COLO668 (cell line): ENCODE measurements around the gene OSER1.
"Not testable (repeated sequence)": the region's sequence is repeated elsewhere in the genome, so short reads cannot be mapped to it uniquely, and the experiment has no call there.

Experiments
- DNase-seq: peaks from one replicate; lab custom pipeline; 2025; ENCODE audit not compliant: unreplicated experiment; lab: John Stamatoyannopoulos, UW

The OSER1 gene

DNA sequence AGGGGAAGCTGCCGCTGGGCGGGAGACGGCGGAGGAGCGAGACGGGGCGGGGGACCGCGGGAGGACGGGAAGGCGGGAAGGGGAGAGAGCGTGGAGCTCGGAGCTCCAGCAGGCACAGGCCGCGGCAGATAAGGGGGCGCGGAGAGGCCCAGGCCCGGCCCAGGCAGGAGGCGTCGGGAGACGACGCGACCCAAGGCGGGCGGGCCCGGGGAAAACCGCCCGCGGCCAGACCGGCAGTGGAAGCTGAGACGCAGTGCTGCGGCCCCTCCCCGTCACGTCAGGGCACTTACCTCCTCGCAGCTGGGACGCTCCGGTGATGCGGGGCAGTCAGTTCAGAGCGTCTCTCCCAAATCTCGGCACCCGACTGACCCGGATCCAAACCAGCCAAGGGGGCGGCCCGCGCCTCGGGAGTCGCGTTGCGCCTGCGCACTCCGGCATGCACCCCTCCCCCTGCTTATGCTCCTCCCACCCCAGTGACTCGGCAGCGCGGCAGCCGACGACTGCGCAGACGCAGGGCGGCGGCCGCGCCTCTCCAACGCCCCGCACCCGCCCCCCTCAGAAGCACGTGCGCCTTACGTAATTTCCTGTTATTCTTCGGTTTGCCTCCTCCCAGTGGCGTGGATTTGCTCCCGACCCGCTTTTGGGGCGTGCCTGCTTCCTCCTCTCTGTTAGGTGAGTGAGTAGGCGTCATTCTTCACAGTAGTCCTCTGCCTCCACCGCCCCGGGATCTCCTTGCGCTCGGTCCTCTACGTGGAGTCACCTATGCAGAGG, at the start of gene OSER1:
OSER1 (minus strand) TSS at position 366 of the 771 bp plus-strand sequence. CDS start 3,814 bp downstream, outside the sequence.
- peak; percentile 98 for DNase-seq

DNA sequence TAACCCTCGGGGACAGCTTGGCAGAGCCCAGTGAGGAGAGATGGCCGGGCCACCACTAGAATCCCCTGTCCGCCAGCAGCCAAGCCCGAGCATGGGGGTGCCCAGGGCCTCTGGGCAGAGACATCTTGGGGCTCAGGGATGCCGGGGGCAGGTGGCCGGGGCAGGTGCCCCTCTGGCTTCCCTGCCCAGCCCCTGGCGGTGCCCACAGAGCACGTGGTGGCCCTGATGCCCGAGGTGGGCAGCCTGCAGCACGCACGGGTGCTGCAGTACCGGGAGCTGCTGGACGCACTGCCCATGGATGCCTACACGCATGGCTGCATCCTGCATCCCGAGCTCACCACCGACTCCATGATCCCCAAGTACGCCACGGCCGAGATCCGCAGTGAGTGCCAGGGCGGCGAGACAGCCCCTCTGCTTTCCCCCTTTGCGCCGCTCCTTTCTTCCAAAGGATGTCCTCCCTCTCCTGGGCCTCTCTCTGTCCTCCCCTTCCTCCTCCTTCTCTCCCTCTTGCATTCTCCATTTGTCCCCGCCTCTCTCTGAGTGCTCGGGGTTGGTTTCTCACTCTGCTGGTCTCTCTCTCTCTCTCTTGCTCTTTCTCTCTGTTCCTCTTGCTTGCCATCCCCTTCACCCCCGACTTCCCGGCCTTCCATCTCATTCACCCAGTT, 47.8 kb upstream of the OSER1 start:
- DNase-seq, result no peak

GRCh38 chr20:44256961-44257360, 46.4 kb upstream of the OSER1 start:
- no peak for DNase-seq

- no peak for DNase-seq
Observed at GRCh38 chr20:44255942-44256341, 45.4 kb upstream of the OSER1 start.

DNA sequence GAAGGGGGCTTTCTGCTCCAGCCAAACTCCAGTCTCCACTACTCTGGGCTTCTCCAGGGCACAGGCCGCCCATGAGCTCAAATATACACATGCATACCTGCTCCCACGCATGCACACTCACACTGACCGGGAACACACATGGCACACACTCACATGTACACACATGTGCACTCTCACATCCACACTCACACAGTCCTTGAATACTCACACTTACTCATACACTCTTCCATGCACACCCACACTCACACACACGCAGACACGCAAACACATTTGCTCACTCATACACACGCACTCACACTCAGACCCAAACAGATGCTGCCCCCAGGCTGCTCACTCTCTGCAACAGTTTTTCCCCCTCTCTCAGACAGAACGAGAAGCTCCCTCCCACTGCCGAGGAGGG, 43.5 kb upstream of the OSER1 start:
- no peak for DNase-seq

DNA sequence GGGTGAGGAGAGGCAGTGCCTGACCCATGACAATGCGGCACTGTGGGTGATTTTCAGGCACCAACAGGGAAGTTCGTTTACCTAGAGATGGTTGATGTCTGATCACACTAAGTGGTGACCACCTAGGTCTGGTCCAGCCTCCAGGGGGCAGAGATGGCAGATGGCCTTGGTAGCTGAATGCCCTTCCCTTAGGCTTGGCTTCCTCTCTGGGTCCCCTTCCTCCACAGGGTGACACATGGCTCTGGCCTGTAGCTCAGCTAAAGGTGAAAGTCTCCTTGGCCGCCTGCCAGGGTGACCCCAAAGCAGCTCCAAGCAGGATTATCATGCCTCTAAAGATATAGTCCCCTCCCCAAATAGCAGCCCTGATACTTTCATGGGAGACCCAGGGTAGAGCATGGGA, 43.0 kb upstream of the OSER1 start:
- no peak for DNase-seq

DNA sequence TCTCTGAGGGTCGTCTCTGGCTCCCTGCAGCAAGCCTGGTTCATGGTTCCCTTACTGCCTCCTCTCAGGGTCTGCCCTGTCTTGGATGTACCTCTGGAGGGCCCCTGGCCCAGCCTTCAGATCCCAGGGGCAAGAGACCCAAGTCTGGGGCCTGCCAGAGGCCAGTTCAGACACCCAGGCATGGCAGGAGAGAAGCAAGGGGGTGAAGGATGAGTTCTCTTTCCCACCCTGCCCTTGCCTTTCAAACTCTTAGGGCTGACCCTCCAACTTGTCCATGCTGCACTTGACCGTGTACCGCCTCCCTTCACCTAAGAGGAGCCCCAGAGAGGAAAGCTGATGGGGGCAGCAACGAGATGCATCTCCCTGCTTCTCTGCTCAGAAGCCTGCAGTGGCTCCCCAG, 40.7 kb upstream of the OSER1 start:
- DNase-seq, result no peak

DNA sequence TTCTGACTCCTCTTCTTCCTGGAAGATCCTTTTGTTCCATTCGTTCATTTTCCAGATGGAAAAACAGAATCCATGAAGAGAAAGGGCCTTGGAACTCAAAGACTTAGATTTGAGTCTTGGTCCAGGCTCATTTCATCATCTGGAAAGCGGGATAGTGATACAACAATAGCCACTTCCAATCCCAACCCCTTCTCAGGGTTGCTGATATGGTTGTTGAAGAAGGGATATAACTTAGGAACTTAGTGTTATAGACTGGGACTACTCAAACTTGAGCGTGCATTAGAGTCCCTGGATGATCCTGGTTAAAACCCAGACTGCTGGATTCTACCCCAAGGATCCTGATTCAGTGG, 37.8 kb upstream of the OSER1 start:
- DNase-seq, result no peak

GRCh38 chr20:44247586-44248409, 37.2 kb upstream of the OSER1 start:
- DNase-seq, result no peak

DNA sequence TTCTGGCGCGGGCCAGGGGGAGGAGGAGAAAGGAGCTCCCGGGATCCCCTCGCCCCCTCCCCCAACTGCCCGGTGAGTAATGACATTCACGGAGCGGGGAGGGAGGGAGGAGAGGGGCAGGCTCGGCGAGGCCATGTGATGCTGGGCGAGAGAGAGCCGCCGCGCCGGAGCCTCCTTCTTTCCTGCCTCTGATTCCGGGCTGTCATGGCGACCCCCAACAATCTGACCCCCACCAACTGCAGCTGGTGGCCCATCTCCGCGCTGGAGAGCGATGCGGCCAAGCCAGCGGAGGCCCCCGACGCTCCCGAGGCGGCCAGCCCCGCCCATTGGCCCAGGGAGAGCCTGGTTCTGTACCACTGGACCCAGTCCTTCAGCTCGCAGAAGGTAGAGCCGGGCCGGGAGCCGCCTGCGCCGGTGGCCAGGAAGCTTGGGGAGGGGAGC, 36.6 kb upstream of the OSER1 start, which contains the start of gene GDAP1L1:
GDAP1L1 (plus strand) TSS at position 178 of the 441 bp plus-strand sequence; CDS start at position 205, 27 bp downstream.
- DNase-seq, result no peak

DNA sequence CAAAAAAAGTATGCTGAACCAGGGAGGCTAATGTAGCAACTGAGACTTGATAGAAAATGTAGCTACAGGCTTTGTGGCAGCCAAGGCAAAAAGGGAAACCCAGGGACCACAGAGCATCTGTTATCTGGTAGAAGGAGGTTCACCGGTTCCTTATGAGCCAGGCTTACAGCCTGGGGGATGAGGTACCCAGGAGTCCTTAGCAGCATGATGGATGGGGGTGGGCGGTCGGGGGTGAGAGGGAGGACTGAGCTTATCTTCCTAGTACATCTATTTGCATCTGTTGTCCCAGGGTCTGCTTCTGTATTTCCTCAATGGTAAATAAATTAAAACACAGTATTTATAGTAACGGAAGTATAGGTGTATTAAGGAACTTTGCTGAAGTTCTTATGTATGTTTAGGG, 35.4 kb upstream of the OSER1 start:
- DNase-seq, result no peak

- DNase-seq, result no peak
Observed at GRCh38 chr20:44241796-44242195, 31.2 kb upstream of the OSER1 start.

- DNase-seq, result not testable (repeated sequence)
Observed at GRCh38 chr20:44236840-44237239, 26.3 kb upstream of the OSER1 start.

GRCh38 chr20:44235702-44236101, 25.1 kb upstream of the OSER1 start:
- DNase-seq, result no peak

DNA sequence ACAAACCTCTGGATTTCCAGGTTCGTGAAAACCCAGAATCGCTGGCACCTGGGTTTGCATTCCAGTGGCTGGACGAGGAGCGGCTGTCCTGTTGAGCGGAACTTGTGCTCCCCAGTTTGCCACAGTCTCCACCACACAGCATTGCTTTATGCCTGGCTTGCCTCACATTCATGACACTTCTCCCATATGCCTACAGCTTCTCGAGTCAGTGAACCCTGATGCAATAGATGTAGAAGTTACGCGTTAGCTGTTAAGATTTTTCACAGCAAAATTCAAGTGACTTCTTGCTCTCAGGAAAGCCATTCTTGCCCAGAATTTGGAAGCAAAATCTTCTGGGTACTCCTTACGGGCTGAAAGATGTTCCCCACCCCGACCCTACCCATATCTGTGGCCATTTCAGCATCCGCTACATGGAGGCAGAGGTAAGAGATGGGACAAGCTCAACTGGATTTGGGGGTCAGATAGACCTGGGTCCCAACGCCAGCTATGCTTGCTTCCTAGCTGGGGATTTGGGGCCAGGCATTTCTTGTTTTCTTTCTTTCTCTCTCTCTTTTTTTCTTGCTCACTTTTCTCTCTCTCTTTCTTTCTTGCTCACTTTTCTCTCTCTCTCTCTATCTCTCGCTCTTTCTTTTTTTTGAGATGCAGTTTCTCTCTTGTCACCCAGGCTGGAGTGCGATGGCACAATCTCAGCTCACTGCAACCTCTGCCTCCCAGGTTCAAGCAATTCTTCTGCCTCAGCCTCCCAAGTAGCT, 24.2 kb upstream of the OSER1 start:
- no peak for DNase-seq

DNA sequence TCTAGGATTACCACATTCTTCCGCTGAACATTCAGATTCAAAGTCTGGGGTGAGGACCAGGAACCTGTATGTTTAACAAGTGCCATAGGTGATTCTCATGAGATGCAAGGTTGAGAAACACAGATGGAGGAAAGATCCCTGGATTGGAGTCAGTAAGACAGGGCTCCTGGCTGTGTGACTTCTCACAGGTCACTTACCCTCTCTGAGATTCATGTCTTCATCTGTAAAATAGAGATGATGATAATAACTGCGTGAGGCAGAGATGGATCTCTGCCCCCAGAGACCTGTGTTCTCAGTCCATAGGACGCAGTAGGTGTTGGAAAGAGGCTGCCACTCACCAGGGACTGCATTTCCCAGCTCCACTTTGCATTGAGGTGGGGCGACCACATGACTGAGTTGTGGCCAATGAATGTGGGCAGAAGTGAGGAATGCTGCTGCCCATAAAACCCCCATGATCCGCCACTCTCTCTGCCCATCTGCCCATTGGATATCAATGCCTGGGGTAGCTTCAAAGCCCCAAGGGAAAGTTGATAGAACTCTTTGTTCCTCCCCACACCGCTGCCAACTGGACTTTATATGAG, 23.0 kb upstream of the OSER1 start:
- DNase-seq, result no peak

DNA sequence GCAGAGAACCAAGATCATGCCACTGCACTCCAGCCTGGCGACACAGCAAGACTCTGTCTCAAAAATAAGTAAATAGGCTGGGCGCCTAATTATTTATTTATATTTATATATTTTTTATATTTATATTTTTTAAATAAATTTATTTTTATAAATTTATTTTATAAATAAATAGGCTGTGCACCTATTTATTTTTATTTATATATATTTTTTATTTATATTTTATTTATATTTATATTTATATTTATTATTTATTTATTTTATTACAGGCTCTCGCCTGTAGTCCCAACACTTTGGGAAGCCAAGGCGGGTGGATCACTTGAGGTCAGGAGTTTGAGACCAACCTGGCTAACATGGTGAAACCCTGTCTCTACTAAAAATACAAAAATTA, 21.9 kb upstream of the OSER1 start:
- not testable (repeated sequence) for DNase-seq

GRCh38 chr20:44231713-44232468, 21.3 kb upstream of the OSER1 start:
- no peak for DNase-seq

DNA sequence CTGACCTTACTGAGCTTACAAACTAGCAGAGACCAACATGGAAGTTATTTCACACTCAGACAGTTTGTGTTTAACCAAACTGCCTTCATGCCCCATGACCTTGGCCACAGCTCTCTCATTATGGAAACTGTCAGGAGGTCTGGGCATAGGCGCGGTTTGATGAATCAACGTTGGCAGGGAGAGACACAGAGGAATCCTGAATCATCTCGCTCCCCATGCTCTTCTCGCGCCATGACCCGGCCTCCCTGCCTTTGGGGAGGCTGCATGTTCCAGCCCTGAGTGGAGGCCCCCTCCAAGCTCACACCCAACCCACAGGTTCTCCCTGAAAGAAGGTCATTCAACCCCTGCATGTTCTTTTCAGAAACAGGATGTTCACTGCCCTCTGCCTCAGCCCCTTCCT, 20.6 kb upstream of the OSER1 start:
- no peak for DNase-seq
